Fibroblast of skin of back (primary cell): Measurements from ENCODE around the gene SYT17.

Source experiments
- DNase-seq: peaks from one replicate; pipeline ENCODE4 v3.0.0-alpha.2; 2013

Gene SYT17

GRCh38 chr16:19266774-19267173, 98.7 kb downstream of the SYT17 start:
- no peak for DNase-seq

- DNase-seq = no peak
These were observed 101.1 kb downstream of the SYT17 start for GRCh38 chr16:19269098-19269497.

- no peak for DNase-seq
These were observed 106.2 kb downstream of the SYT17 start for GRCh38 chr16:19274165-19274797.

GRCh38 chr16:19278403-19278802, 110.4 kb downstream of the SYT17 start:
- DNase-seq = no peak

- no peak for DNase-seq
These were observed 113.2 kb downstream of the SYT17 start for GRCh38 chr16:19281246-19281645.

GRCh38 chr16:19282101-19282500, 114.1 kb downstream of the SYT17 start:
- no peak for DNase-seq

GRCh38 chr16:19283637-19284036, 115.6 kb downstream of the SYT17 start:
- no peak for DNase-seq

GRCh38 chr16:19284207-19284606, 116.2 kb downstream of the SYT17 start:
- DNase-seq = no peak

GRCh38 chr16:19285431-19285830, 117.4 kb downstream of the SYT17 start, which contains the start of gene CLEC19A:
TSS of gene CLEC19A (plus strand) at chr16:19285731. CDS start at chr16:19285852, 121 bp downstream.
- DNase-seq = no peak

- DNase-seq = no peak
These were observed 118.8 kb downstream of the SYT17 start for GRCh38 chr16:19286827-19287226.

- no peak for DNase-seq
These were observed 119.2 kb downstream of the SYT17 start for GRCh38 chr16:19287241-19287640.

- no peak for DNase-seq
These were observed 121.1 kb downstream of the SYT17 start for GRCh38 chr16:19288872-19289799.

GRCh38 chr16:19289811-19290485, 121.9 kb downstream of the SYT17 start:
- DNase-seq = no peak

GRCh38 chr16:19290860-19291259, 122.8 kb downstream of the SYT17 start:
- DNase-seq = no peak

GRCh38 chr16:19291475-19291874, 123.4 kb downstream of the SYT17 start:
- no peak for DNase-seq

GRCh38 chr16:19292186-19292585, 124.1 kb downstream of the SYT17 start:
- no peak for DNase-seq

GRCh38 chr16:19294156-19294649, 126.2 kb downstream of the SYT17 start:
- no peak for DNase-seq

- DNase-seq = no peak
These were observed 127.4 kb downstream of the SYT17 start for GRCh38 chr16:19295393-19295792.

- no peak for DNase-seq
These were observed 129.4 kb downstream of the SYT17 start for GRCh38 chr16:19297454-19297853.

GRCh38 chr16:19299565-19299964, 131.5 kb downstream of the SYT17 start:
- no peak for DNase-seq

GRCh38 chr16:19301931-19302330, 133.9 kb downstream of the SYT17 start:
- DNase-seq = no peak

- no peak for DNase-seq
These were observed 136.7 kb downstream of the SYT17 start for GRCh38 chr16:19304750-19305149.

GRCh38 chr16:19305443-19305842, 137.4 kb downstream of the SYT17 start:
- no peak for DNase-seq
